HCT116 (cell line): Measurements from ENCODE around the gene OTUD5. TPM values are rescaled to one million over a fixed set of nuclear protein-coding genes. Genes with fewer than 3 reads are reported as not detected.

ENCODE experiments used
- ATAC-seq: fragments of 200-7000 bp; cut with Tn5 transposase; 2 replicates; pipeline ENCODE4 v1.9.1; 2020; ENCODE audit warnings: mild to moderate bottlenecking, moderate library complexity
- BruUV-seq: library from RNA; stranded (reverse); fragments of 400-500 nt; replicated peaks from 2 replicates; lab custom pipeline; 2021; lab: Mats Ljungman, UMichigan
- CTCF ChIA-PET: fragments of 300-600 bp; sonication (Branson Sonifier 250); formaldehyde crosslinking; loops from one replicate; lab custom pipeline; 2021; ENCODE audit warnings: antibody characterized with exemption; lab: Charles Lee
- POLR2A ChIA-PET: fragments of 300-600, 350-600 bp; sonication (Branson Sonifier 250); formaldehyde crosslinking; loops from one replicate; lab custom pipeline; 2021; ENCODE audit warnings: antibody characterized with exemption; lab: Charles Lee
- RAD21 ChIA-PET, 2 experiments: fragments of 300-600 bp; sonication (Branson Sonifier 250); formaldehyde crosslinking; loops; one replicate each; lab custom pipeline; 2023; ENCODE audit warnings: low total read pairs in 2 of 2; ENCODE audit not compliant: uncharacterized antibody in 2 of 2, unreplicated experiment in 2 of 2, low non-redundant PET in 1 of 2; lab: Charles Lee
- DNase-seq: peaks from one replicate; pipeline ENCODE4 v3.0.0-alpha.2; 2010; ENCODE audit warnings: low read depth, low spot score
- H2AFZ ChIP-seq: fragments of 200-600 bp; shearing (Covaris generic), sonication (generic); 2 replicates; pipeline ENCODE4 v1.6.1; 2017; ENCODE audit warnings: low read depth, mixed run types, mixed read lengths, antibody characterized with exemption, low read length; ENCODE audit not compliant: poor library complexity, severe bottlenecking
- H3K27ac ChIP-seq: 2 replicates; pipeline ENCODE4 v1.5.1; 2012; ENCODE audit warnings: low read depth, low read length
- H3K27me3 ChIP-seq: fragments of 200-600 bp; sonication (generic); 2 replicates; pipeline ENCODE4 v1.6.1; 2016; ENCODE audit warnings: mixed run types, low read length, mixed read lengths; ENCODE audit not compliant: insufficient read depth
- H3K36me3 ChIP-seq, 2 experiments: fragments of 200-500 bp in 1 of 2; fragments of 200-600 bp in 1 of 2; sonication (Bioruptor generic) in 1 of 2; sonication (generic) in 1 of 2; 2 replicates each; pipeline versions ENCODE4 v1.5.1 to v1.6.1; 2014 to 2016; ENCODE audit warnings: low read length in 2 of 2, inconsistent platforms in 1 of 2, mixed read lengths in 1 of 2, mixed run types in 1 of 2; ENCODE audit not compliant: insufficient read depth in 2 of 2, control insufficient read depth in 1 of 2
- H3K4me1 ChIP-seq, 2 experiments: fragments of 200-600 bp in 1 of 2; sonication (generic) in 1 of 2; 2 replicates each; pipeline versions ENCODE4 v1.5.1 to v1.6.1; 2012 to 2017; ENCODE audit warnings: low read length in 2 of 2, inconsistent platforms in 1 of 2, mild to moderate bottlenecking in 1 of 2, mixed read lengths in 1 of 2, mixed run types in 1 of 2, moderate library complexity in 1 of 2; ENCODE audit not compliant: insufficient read depth in 2 of 2, control insufficient read depth in 1 of 2
- H3K4me2 ChIP-seq: fragments of 200-600 bp; sonication (generic); 2 replicates; pipeline ENCODE4 v1.6.1; 2017; ENCODE audit warnings: mixed run types, low read length, mixed read lengths
- H3K4me3 ChIP-seq, 2 experiments: fragments of 200-600 bp in 1 of 2; sonication (generic) in 1 of 2; replicated peaks in 1 of 2; 2 replicates each; pipeline ENCODE4 v1.5.1; 2011 to 2016; ENCODE audit warnings: low read length in 2 of 2, control low read depth in 1 of 2, low read depth in 1 of 2, mild to moderate bottlenecking in 1 of 2, mixed read lengths in 1 of 2, mixed run types in 1 of 2
- H3K79me2 ChIP-seq: fragments of 200-600 bp; sonication (generic); 2 replicates; pipeline ENCODE4 v1.6.1; 2017; ENCODE audit warnings: mild to moderate bottlenecking, mixed run types, low read length, moderate library complexity, mixed read lengths; ENCODE audit not compliant: insufficient read depth
- H3K9ac ChIP-seq: fragments of 200-600 bp; sonication (generic); 2 replicates; pipeline ENCODE4 v1.6.1; 2016; ENCODE audit warnings: low read length, mixed read lengths
- H3K9me2 ChIP-seq: fragments of 200-600 bp; sonication (generic), shearing (Covaris generic); 2 replicates; pipeline ENCODE4 v1.6.1; 2017; ENCODE audit warnings: mixed run types, mild to moderate bottlenecking, moderate library complexity; ENCODE audit not compliant: insufficient read depth
- H3K9me3 ChIP-seq, 2 experiments: fragments of 200-500 bp in 1 of 2; fragments of 200-600 bp in 1 of 2; sonication (Bioruptor generic) in 1 of 2; sonication (generic) in 1 of 2; 2 replicates each; pipeline ENCODE4 v1.6.1; 2014 to 2017; ENCODE audit warnings: low read length in 2 of 2, mixed read lengths in 2 of 2, inconsistent platforms in 1 of 2, low read depth in 1 of 2, mild to moderate bottlenecking in 1 of 2, mixed run types in 1 of 2, moderate library complexity in 1 of 2; ENCODE audit not compliant: control insufficient read depth in 1 of 2, insufficient read depth in 1 of 2
- H4K20me1 ChIP-seq: fragments of 200-600 bp; sonication (generic), shearing (Covaris generic); 2 replicates; pipeline ENCODE4 v1.6.1; 2017; ENCODE audit warnings: mixed run types, mild to moderate bottlenecking, moderate library complexity; ENCODE audit not compliant: insufficient read depth
- EZH2 ChIP-seq: fragments of 200-600 bp; sonication (generic); IDR thresholded peaks from 2 replicates; pipeline ENCODE4 v1.6.1; 2017; ENCODE audit warnings: antibody characterized with exemption, mixed run types
- JUND ChIP-seq: IDR thresholded peaks from 2 replicates; pipeline ENCODE4 v1.6.1; 2012
- RAD21 ChIP-seq: IDR thresholded peaks from 2 replicates; pipeline ENCODE4 v1.6.1; 2012; ENCODE audit warnings: low read depth, mild to moderate bottlenecking
- SIN3A ChIP-seq: IDR thresholded peaks from 2 replicates; pipeline ENCODE4 v1.6.1; 2012; ENCODE audit warnings: low read depth
- SP1 ChIP-seq: IDR thresholded peaks from 2 replicates; pipeline ENCODE4 v1.6.1; 2012; ENCODE audit warnings: low read depth
- SRF ChIP-seq: IDR thresholded peaks from 2 replicates; pipeline ENCODE4 v1.6.1; 2012; ENCODE audit warnings: low read depth
- intact Hi-C: fragments of 100-400 bp; cut with micrococcal nuclease; formaldehyde crosslinking; loops from 2 replicates; pipeline ENCODE4 v1.10.0; 2022
- total RNA-seq: library from RNA; stranded (reverse); gene quantifications from one replicate; pipeline ENCODE4 v1.2.1, GENCODE V29; 2021; ENCODE audit not compliant: unreplicated experiment
- TF ChIP-seq, protein P1 (sequence below): IDR thresholded peaks from 2 replicates; pipeline ENCODE4 v1.6.1; 2012; ENCODE audit warnings: low read depth
- TF ChIP-seq, protein P2 (sequence below), 3 experiments: fragments of 200-600 bp in 1 of 3; sonication (generic) in 1 of 3; IDR thresholded peaks in 2 of 3; conservative IDR thresholded peaks in 1 of 3; 2 replicates each; pipeline ENCODE4 v1.5.1; 2012 to 2017; ENCODE audit warnings: low read depth in 2 of 3, low read length in 2 of 3, antibody characterized with exemption in 1 of 3, borderline replicate concordance in 1 of 3, control low read depth in 1 of 3, mild to moderate bottlenecking in 1 of 3, mixed read lengths in 1 of 3, mixed run types in 1 of 3, moderate library complexity in 1 of 3; ENCODE audit not compliant: insufficient read depth in 1 of 3

The OTUD5 gene
- total RNA-seq, 1 experiment from 2014 or later: 42.6 TPM

DNA sequence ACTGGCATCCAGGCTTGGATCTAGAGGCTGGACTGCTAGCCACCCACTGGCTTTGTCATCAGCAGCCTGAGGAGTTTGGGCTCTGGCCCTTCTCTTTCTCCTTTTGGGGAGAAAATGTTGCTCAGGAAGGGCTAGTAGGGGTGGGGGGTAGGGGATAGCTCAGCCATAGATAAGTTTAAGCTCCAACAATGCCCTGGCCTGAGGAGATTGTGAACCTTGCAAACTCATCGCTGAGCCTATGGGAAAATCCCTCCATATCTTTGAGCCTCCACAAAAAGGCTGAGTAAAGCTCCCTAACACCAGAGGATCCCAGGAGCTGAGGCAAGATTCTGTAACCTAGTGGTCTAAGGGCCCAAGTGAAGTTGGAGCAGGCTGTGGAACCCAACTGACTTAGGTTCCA, 8.8 kb downstream of the OTUD5 start (continued):
- TF ChIP-seq, protein P1, sequence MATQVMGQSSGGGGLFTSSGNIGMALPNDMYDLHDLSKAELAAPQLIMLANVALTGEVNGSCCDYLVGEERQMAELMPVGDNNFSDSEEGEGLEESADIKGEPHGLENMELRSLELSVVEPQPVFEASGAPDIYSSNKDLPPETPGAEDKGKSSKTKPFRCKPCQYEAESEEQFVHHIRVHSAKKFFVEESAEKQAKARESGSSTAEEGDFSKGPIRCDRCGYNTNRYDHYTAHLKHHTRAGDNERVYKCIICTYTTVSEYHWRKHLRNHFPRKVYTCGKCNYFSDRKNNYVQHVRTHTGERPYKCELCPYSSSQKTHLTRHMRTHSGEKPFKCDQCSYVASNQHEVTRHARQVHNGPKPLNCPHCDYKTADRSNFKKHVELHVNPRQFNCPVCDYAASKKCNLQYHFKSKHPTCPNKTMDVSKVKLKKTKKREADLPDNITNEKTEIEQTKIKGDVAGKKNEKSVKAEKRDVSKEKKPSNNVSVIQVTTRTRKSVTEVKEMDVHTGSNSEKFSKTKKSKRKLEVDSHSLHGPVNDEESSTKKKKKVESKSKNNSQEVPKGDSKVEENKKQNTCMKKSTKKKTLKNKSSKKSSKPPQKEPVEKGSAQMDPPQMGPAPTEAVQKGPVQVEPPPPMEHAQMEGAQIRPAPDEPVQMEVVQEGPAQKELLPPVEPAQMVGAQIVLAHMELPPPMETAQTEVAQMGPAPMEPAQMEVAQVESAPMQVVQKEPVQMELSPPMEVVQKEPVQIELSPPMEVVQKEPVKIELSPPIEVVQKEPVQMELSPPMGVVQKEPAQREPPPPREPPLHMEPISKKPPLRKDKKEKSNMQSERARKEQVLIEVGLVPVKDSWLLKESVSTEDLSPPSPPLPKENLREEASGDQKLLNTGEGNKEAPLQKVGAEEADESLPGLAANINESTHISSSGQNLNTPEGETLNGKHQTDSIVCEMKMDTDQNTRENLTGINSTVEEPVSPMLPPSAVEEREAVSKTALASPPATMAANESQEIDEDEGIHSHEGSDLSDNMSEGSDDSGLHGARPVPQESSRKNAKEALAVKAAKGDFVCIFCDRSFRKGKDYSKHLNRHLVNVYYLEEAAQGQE: no peak
- TF ChIP-seq, protein P2, sequence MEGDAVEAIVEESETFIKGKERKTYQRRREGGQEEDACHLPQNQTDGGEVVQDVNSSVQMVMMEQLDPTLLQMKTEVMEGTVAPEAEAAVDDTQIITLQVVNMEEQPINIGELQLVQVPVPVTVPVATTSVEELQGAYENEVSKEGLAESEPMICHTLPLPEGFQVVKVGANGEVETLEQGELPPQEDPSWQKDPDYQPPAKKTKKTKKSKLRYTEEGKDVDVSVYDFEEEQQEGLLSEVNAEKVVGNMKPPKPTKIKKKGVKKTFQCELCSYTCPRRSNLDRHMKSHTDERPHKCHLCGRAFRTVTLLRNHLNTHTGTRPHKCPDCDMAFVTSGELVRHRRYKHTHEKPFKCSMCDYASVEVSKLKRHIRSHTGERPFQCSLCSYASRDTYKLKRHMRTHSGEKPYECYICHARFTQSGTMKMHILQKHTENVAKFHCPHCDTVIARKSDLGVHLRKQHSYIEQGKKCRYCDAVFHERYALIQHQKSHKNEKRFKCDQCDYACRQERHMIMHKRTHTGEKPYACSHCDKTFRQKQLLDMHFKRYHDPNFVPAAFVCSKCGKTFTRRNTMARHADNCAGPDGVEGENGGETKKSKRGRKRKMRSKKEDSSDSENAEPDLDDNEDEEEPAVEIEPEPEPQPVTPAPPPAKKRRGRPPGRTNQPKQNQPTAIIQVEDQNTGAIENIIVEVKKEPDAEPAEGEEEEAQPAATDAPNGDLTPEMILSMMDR (IDR thresholded peaks at IDR 0.05 in 2 of 3, conservative IDR thresholded peaks at IDR 0.05 in 1 of 3; ENCODE audit: borderline replicate concordance in 1 of 3, insufficient read depth in 1 of 3, low read depth in 2 of 3, low read length in 2 of 3): no peak
- no peak for TF ChIP-seq SIN3A
- TF ChIP-seq SRF: no peak
- TF ChIP-seq JUND: no peak
- no peak for TF ChIP-seq SP1
- no peak for TF ChIP-seq EZH2

DNA sequence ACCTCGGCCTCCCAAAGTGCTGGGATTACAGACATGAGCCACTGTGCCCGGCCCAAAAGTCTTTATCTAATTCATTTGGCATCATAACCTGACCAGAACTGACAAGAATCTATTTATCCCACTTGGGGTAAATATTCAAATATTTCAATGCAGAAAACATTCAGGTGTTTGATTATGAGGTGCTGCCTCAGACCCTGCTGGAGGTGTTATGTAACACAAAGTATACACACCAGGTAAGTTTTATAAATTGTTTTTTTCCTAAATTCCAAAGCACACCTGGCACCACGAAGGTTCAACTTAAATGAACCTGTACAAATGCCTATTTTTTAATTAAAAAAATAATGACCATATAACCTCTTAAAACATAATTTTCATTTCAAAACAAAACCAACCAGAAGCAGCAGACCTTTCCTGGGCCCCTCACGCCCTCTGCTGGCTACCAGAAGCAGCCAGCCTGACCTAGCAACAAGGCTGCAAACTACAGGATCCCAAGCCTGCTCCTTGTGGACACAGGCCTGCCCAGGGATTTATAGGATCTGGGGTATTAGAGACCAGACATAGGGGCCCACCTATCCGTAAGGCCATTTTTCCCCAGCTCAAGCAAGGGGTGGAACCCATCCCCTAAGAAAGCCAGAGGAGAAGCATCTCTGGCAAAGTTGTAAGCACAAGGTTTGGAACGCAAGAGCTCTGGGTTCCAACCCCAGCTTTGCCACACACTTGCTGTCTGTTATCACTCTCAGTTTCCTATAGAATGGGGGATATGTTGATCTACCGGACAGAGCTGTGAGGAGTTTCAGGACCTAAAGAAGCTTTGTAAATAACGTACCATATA, 11.7 kb downstream of the OTUD5 start:
- Histone ChIP-seq H3K9me3 (no peaks in the 10 kb centered on the region), H3K4me2 (no peak overlapping the region), H3K27ac (no peak overlapping the region), H2AFZ (no peak overlapping the region), H3K79me2 (peaks cover 46% of the 10 kb centered on the region), H3K4me1 (no peaks in the 10 kb centered on the region), H3K4me3 (no peak overlapping the region), H3K36me3 (peaks cover 0 to 5% of the 10 kb centered on the region in 2 experiments; a peak in 2 of 4 replicates), H3K27me3 (no peaks in the 10 kb centered on the region), H3K9ac (no peak overlapping the region), H4K20me1 (no peaks in the 10 kb centered on the region), H3K9me2 (no peaks in the 10 kb centered on the region)
- CTCF ChIA-PET: no interaction called here
- POLR2A ChIA-PET: no interaction called here
- ATAC-seq: peak; percentile 92
- DNase-seq: peak; percentile 6
- no TSS peak for BruUV-seq
- RAD21 ChIA-PET: no interaction called here
- intact Hi-C loops: loop anchor here (5.0 kb wide), 1 partner anchor 298 kb away; no protein-coding TSS in a partner anchor
- TF ChIP-seq, protein P1: no peak
- TF ChIP-seq RAD21: peak; percentile 59
- TF ChIP-seq, protein P2 (IDR thresholded peaks at IDR 0.05 in 2 of 3, conservative IDR thresholded peaks at IDR 0.05 in 1 of 3; ENCODE audit: borderline replicate concordance in 1 of 3, insufficient read depth in 1 of 3, low read depth in 2 of 3, low read length in 2 of 3): peak; percentile 42 to 77 (median 62); a peak in 5 of 6 replicates
